HepG2 (cell line): Measurements from ENCODE around the gene HAX1. TPM values are rescaled to one million over a fixed set of nuclear protein-coding genes. Genes with fewer than 3 reads are reported as not detected.
"Not testable (repeated sequence)": the region's sequence is repeated elsewhere in the genome, so short reads cannot be mapped to it uniquely, and the experiment has no call there.

ENCODE experiments used
- ATAC-seq: fragments of 200-7000 bp; cut with Tn5 transposase; 3 replicates; pipeline ENCODE4 v1.9.1; 2020; ENCODE audit warnings: mild to moderate bottlenecking, moderate library complexity
- BruUV-seq: library from RNA; stranded (reverse); fragments of 400-500 nt; replicated peaks from 2 replicates; lab custom pipeline; 2021; lab: Mats Ljungman, UMichigan
- CTCF ChIA-PET: fragments of 300-600 bp; formaldehyde crosslinking; extraction: SDS; loops from one replicate; lab custom pipeline; 2021; ENCODE audit warnings: low total read pairs, inconsistent platforms, low intra/inter-chr PET ratio; lab: Yijun Ruan, JAX
- POLR2A ChIA-PET: fragments of 350-600 bp; sonication (Branson Sonifier 250); formaldehyde crosslinking; loops from one replicate; lab custom pipeline; 2020; ENCODE audit warnings: antibody characterized with exemption, inconsistent platforms; lab: Yijun Ruan, JAX
- DNase-seq: peaks from one replicate; pipeline ENCODE4 v3.0.0-alpha.2; 2015; ENCODE audit warnings: low spot score
- FAIRE-seq: peaks from 3 replicates; lab custom pipeline; 2011; peaks lifted over from hg19 to GRCh38; lab: Jason Lieb, UNC
- H2AFZ ChIP-seq: one replicate; pipeline ENCODE4 v1.6.1; 2011; ENCODE audit warnings: low read length, inconsistent platforms
- H3K27ac ChIP-seq: fragments of 300-600 bp; 3 replicates; pipeline ENCODE4 v1.8.0; 2011; ENCODE audit warnings: mixed run types, mild to moderate bottlenecking, mixed read lengths, low read length, inconsistent platforms; ENCODE audit not compliant: insufficient read depth; ENCODE audit errors: extremely low read length
- H3K27me3 ChIP-seq, 2 experiments: fragments of 200-600 bp in 1 of 2; 2 replicates in 1 of 2; 3 replicates in 1 of 2; pipeline versions ENCODE4 v1.6.0 to v1.8.0; 2011; ENCODE audit warnings: low read length in 2 of 2, mild to moderate bottlenecking in 2 of 2, moderate library complexity in 2 of 2, inconsistent platforms in 1 of 2; ENCODE audit not compliant: insufficient read depth in 2 of 2, control insufficient read depth in 1 of 2
- H3K36me3 ChIP-seq, 2 experiments: fragments of 200-600 bp in 1 of 2; replicated peaks in 1 of 2; 2 replicates in 1 of 2; 3 replicates in 1 of 2; pipeline versions ENCODE4 v1.5.1 to v1.8.0; 2011; ENCODE audit warnings: low read length in 2 of 2, inconsistent platforms in 1 of 2; ENCODE audit not compliant: insufficient read depth in 2 of 2, control insufficient read depth in 1 of 2
- H3K4me1 ChIP-seq: 2 replicates; pipeline ENCODE4 v1.5.1; 2012; ENCODE audit warnings: low read length, inconsistent platforms; ENCODE audit not compliant: insufficient read depth
- H3K4me2 ChIP-seq: 2 replicates; pipeline ENCODE4 v1.6.0; 2011; ENCODE audit warnings: low read depth, low read length, inconsistent platforms
- H3K4me3 ChIP-seq, 3 experiments: fragments of 200-600 bp in 1 of 3; sonication (generic), shearing (Covaris generic) in 1 of 3; replicated peaks in 1 of 3; 2 replicates each; pipeline ENCODE4 v1.5.1; 2011 to 2016; ENCODE audit warnings: low read length in 3 of 3, inconsistent platforms in 2 of 3, low read depth in 2 of 3, mild to moderate bottlenecking in 2 of 3, control low read depth in 1 of 3, mixed read lengths in 1 of 3; ENCODE audit not compliant: insufficient read depth in 1 of 3
- H3K79me2 ChIP-seq: one replicate; pipeline ENCODE4 v1.6.1; 2011; ENCODE audit warnings: low read length, inconsistent platforms; ENCODE audit not compliant: insufficient read depth
- H3K9ac ChIP-seq: 2 replicates; pipeline ENCODE4 v1.6.0; 2011; ENCODE audit warnings: mild to moderate bottlenecking, low read depth, low read length, inconsistent platforms; ENCODE audit not compliant: insufficient read depth
- H3K9me3 ChIP-seq: 2 replicates; pipeline ENCODE4 v1.5.1; 2012; ENCODE audit warnings: mild to moderate bottlenecking, low read length
- H4K20me1 ChIP-seq: 2 replicates; pipeline ENCODE4 v1.6.0; 2011; ENCODE audit warnings: inconsistent platforms, mild to moderate bottlenecking, low read length, moderate library complexity; ENCODE audit not compliant: insufficient read depth
- CC2D1A ChIP-seq: sonication (generic); formaldehyde crosslinking; IDR thresholded peaks from 2 replicates; pipeline ENCODE4 v1.8.1; 2023; ENCODE audit warnings: mild to moderate bottlenecking, missing genetic modification reagents
- FOXK1 ChIP-seq: sonication (generic); formaldehyde crosslinking; IDR thresholded peaks from 2 replicates; pipeline ENCODE4 v1.4.0; 2020; ENCODE audit warnings: low read depth, missing genetic modification reagents, borderline replicate concordance
- HCFC1 ChIP-seq: fragments of 150-350 bp; IDR thresholded peaks from 2 replicates; pipeline ENCODE4 v1.6.1; 2014; ENCODE audit warnings: low read depth, low read length
- KLF11 ChIP-seq: IDR thresholded peaks from 2 replicates; pipeline ENCODE4 v1.6.1; 2016; ENCODE audit warnings: missing compliant biosample characterization
- KLF6 ChIP-seq: IDR thresholded peaks from 2 replicates; pipeline ENCODE4 v1.8.0; 2016; ENCODE audit warnings: missing biosample characterization, missing genetic modification reagents
- PLRG1 ChIP-seq: fragments of 450-650 bp; conservative IDR thresholded peaks from 2 replicates; pipeline ENCODE4 v1.6.1; 2016
- POGK ChIP-seq: sonication (generic); formaldehyde crosslinking; conservative IDR thresholded peaks from 2 replicates; pipeline ENCODE4 v1.8.0; 2022; ENCODE audit warnings: mild to moderate bottlenecking, moderate library complexity, missing genetic modification reagents
- RFX3 ChIP-seq: IDR thresholded peaks from 2 replicates; pipeline ENCODE4 v1.6.1; 2016; ENCODE audit warnings: missing biosample characterization, missing genetic modification reagents
- ZNF136 ChIP-seq: sonication (generic); formaldehyde crosslinking; IDR thresholded peaks from 2 replicates; pipeline ENCODE4 v1.8.1; 2022; ENCODE audit warnings: low read depth, mild to moderate bottlenecking, moderate library complexity, missing genetic modification reagents
- ZNF639 ChIP-seq: conservative IDR thresholded peaks from 2 replicates; pipeline ENCODE4 v1.6.1; 2018; ENCODE audit warnings: missing genetic modification reagents
- ZNF780A ChIP-seq: sonication (generic); formaldehyde crosslinking; IDR thresholded peaks from 2 replicates; pipeline ENCODE4 v1.8.0; 2022; ENCODE audit warnings: mild to moderate bottlenecking, missing genetic modification reagents, moderate library complexity
- WGBS: methylation state at CpG from one replicate; pipeline ENCODE4 v1.1.6; 2017; ENCODE audit warnings: low lambda C conversion rate; 5-methylcytosine and 5-hydroxymethylcytosine counted together
- in situ Hi-C: cut with HindIII; loops from 2 replicates; pipeline ENCODE4 v1.10.0; 2017; ENCODE audit warnings: low pct_unique_long_range_greater_than_20kb; ENCODE audit not compliant: extremely low pct_ligation_motif_present
- intact Hi-C: fragments of 100-400 bp; cut with micrococcal nuclease; formaldehyde crosslinking; loops from one replicate; pipeline ENCODE4 v1.10.0; 2022; ENCODE audit not compliant: unreplicated experiment
- polyA plus RNA-seq, 8 experiments: library from polyadenylated mRNA; depleted of rRNA in 3 of 8; stranded (reverse) in 7 of 8; unstranded in 1 of 8; fragments of >200 nt; fragmentation: Illumina TruSeq in 4 of 8; extraction: Trizol in 4 of 8; gene quantifications; 2 replicates each; pipeline versions ENCODE4 v1.2.1 to v1.2.3, GENCODE V29; 2011 to 2016; ENCODE audit warnings: low read depth in 4 of 8, missing spikeins in 1 of 8, mixed read lengths in 1 of 8; ENCODE audit not compliant: insufficient read depth in 1 of 8
- total RNA-seq, 5 experiments: library from RNA; depleted of rRNA; stranded (reverse); fragments of >200 nt; fragmentation: Illumina TruSeq; extraction: Trizol; gene quantifications; 2 replicates each; pipeline ENCODE4 v1.2.3, GENCODE V29; 2016; ENCODE audit warnings: low read depth in 1 of 5
- TF ChIP-seq, protein P1 (sequence below): IDR thresholded peaks from 2 replicates; pipeline ENCODE4 v1.6.1; 2016; ENCODE audit warnings: missing compliant biosample characterization, missing genetic modification reagents, borderline replicate concordance
- TF ChIP-seq, protein P2 (sequence below): sonication (generic); formaldehyde crosslinking; IDR thresholded peaks from 2 replicates; pipeline ENCODE4 v1.5.0; 2020; ENCODE audit warnings: missing genetic modification reagents

HAX1 gene
- total and polyA plus RNA-seq, 2 of the 13 experiments (the other 11 are each of a cell fraction or from before 2014, with no cell fraction given), result 89.2 to 128 TPM

GRCh38 chr1:154314226-154314625 is 41.8 kb downstream of the HAX1 start:
- H3K9me3 ChIP-seq, H3K27me3 ChIP-seq, POLR2A ChIA-PET, in situ Hi-C loops, FAIRE-seq, H2AFZ ChIP-seq, H3K4me1 ChIP-seq, CTCF ChIA-PET, H3K4me2 ChIP-seq, H3K79me2 ChIP-seq, H3K36me3 ChIP-seq, H3K27ac ChIP-seq, H3K4me3 ChIP-seq, ATAC-seq, intact Hi-C loops, H4K20me1 ChIP-seq, BruUV-seq, DNase-seq, H3K9ac ChIP-seq: not testable (repeated sequence)
- 59% methylated on average over 3 of the region's 3 CpGs for WGBS

- Histone ChIP-seq H3K79me2 (no peaks in the 10 kb centered on the region), H2AFZ (no peak overlapping the region), H3K9me3 (no peaks in the 10 kb centered on the region), H4K20me1 (no peaks in the 10 kb centered on the region), H3K4me1 (peaks cover 14% of the 10 kb centered on the region), H3K27me3 (no peaks in the 10 kb centered on the region), H3K36me3 (no peaks in the 10 kb centered on the region), H3K4me3 (no peak overlapping the region), H3K9ac (no peak overlapping the region), H3K27ac (no peak overlapping the region), H3K4me2 (no peak overlapping the region)
- FAIRE-seq, result no peak
- CTCF ChIA-PET, result no interaction called here
- 4% methylated on average over 1 of the region's 1 CpG for WGBS
- intact Hi-C loops, result no loop called here
- in situ Hi-C loops, result no loop called here
- BruUV-seq, result no TSS peak
- POLR2A ChIA-PET, result no interaction called here
- no peak for ATAC-seq
- DNase-seq, result no peak
- no peak for TF ChIP-seq KLF6 (CRISPR knock-in tag)
- TF ChIP-seq RFX3 (CRISPR knock-in tag), result no peak
- TF ChIP-seq ZNF780A (CRISPR knock-in tag), result no peak
- TF ChIP-seq, protein P1, sequence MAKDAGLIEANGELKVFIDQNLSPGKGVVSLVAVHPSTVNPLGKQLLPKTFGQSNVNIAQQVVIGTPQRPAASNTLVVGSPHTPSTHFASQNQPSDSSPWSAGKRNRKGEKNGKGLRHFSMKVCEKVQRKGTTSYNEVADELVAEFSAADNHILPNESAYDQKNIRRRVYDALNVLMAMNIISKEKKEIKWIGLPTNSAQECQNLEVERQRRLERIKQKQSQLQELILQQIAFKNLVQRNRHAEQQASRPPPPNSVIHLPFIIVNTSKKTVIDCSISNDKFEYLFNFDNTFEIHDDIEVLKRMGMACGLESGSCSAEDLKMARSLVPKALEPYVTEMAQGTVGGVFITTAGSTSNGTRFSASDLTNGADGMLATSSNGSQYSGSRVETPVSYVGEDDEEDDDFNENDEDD (CRISPR knock-in tag), result no peak
- no peak for TF ChIP-seq ZNF136 (CRISPR knock-in tag)
- TF ChIP-seq PLRG1, result no peak
- TF ChIP-seq KLF11 (CRISPR knock-in tag), result no peak
- TF ChIP-seq CC2D1A (CRISPR knock-in tag), result no peak
- TF ChIP-seq HCFC1, result no peak
- TF ChIP-seq POGK, result no peak
- no peak for TF ChIP-seq FOXK1 (CRISPR knock-in tag)
- TF ChIP-seq, protein P2, sequence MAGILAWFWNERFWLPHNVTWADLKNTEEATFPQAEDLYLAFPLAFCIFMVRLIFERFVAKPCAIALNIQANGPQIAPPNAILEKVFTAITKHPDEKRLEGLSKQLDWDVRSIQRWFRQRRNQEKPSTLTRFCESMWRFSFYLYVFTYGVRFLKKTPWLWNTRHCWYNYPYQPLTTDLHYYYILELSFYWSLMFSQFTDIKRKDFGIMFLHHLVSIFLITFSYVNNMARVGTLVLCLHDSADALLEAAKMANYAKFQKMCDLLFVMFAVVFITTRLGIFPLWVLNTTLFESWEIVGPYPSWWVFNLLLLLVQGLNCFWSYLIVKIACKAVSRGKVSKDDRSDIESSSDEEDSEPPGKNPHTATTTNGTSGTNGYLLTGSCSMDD (CRISPR knock-in tag), result no peak
- no peak for TF ChIP-seq ZNF639 (CRISPR knock-in tag)
Observed at GRCh38 chr1:154316704-154317103, 44.3 kb downstream of the HAX1 start.
